ENCODE results near the gene CACNB4.

Gene CACNB4

GRCh38 chr2:151981886-151982285, 117.0 kb downstream of the CACNB4 start:
- no peak for TF ChIP-seq EZH2phosphoT487 (IDR thresholded peaks at IDR 0.05; ENCODE audit: borderline replicate concordance)
- no peak for TF ChIP-seq CTCF (conservative IDR thresholded peaks at IDR 0.05; ENCODE audit: low read length)
- no peak overlapping the region for H3K9ac ChIP-seq (ENCODE audit: low read depth, low read length, poor library complexity, severe bottlenecking)

GRCh38 chr2:151979694-151980093, 119.2 kb downstream of the CACNB4 start:
- H3F3A ChIP-seq (ENCODE audit: low read depth) = no peaks in the 10 kb centered on the region
- no peaks in the 10 kb centered on the region for H3K27me3 ChIP-seq (ENCODE audit: insufficient read depth, low read length, poor library complexity, severe bottlenecking)
- H3K9me2 ChIP-seq (replicated peaks; ENCODE audit: low read depth, low read length) = no peaks in the 10 kb centered on the region
- no peaks in the 10 kb centered on the region for H3K36me3 ChIP-seq (ENCODE audit: insufficient read depth, low read length)
- H3K9ac ChIP-seq (ENCODE audit: low read depth, low read length, poor library complexity, severe bottlenecking) = no peak overlapping the region
- no peaks in the 10 kb centered on the region for H4K20me1 ChIP-seq (ENCODE audit: insufficient read depth, low read length, poor library complexity, severe bottlenecking)
- H3K79me2 ChIP-seq (ENCODE audit: insufficient read depth, low read length) = no peaks in the 10 kb centered on the region
- TF ChIP-seq EZH2phosphoT487 (IDR thresholded peaks at IDR 0.05; ENCODE audit: borderline replicate concordance) (no peak), CTCF (conservative IDR thresholded peaks at IDR 0.05; ENCODE audit: low read length) (no peak)
- no peaks in the 10 kb centered on the region for H3K4me1 ChIP-seq (ENCODE audit: insufficient read depth, low read length, poor library complexity, severe bottlenecking)
- H2AFZ ChIP-seq (ENCODE audit: low read length) = no peak overlapping the region
- no peaks in the 10 kb centered on the region for H3K9me3 ChIP-seq (ENCODE audit: insufficient read depth, low read depth, low read length)
- no peak overlapping the region for H3K4me3 ChIP-seq (ENCODE audit: low read length, poor library complexity, severe bottlenecking)
- H3K4me2 ChIP-seq (ENCODE audit: low read depth, low read length, poor library complexity, severe bottlenecking) = no peak overlapping the region

More at GRCh38 chr2:151981886-151982285, 117.0 kb downstream of the CACNB4 start:
- H3K9me2 ChIP-seq (replicated peaks; ENCODE audit: low read depth, low read length) = no peaks in the 10 kb centered on the region
- no peaks in the 10 kb centered on the region for H3K4me1 ChIP-seq (ENCODE audit: insufficient read depth, low read length, poor library complexity, severe bottlenecking)
- H2AFZ ChIP-seq (ENCODE audit: low read length) = no peak overlapping the region
- no peak overlapping the region for H3K4me2 ChIP-seq (ENCODE audit: low read depth, low read length, poor library complexity, severe bottlenecking)
- H3K4me3 ChIP-seq (ENCODE audit: low read length, poor library complexity, severe bottlenecking) = no peak overlapping the region
- no peaks in the 10 kb centered on the region for H3K27me3 ChIP-seq (ENCODE audit: insufficient read depth, low read length, poor library complexity, severe bottlenecking)
- no peaks in the 10 kb centered on the region for H3F3A ChIP-seq (ENCODE audit: low read depth)
- H3K79me2 ChIP-seq (ENCODE audit: insufficient read depth, low read length) = no peaks in the 10 kb centered on the region
- H3K9me3 ChIP-seq (ENCODE audit: insufficient read depth, low read depth, low read length) = no peaks in the 10 kb centered on the region
- H3K36me3 ChIP-seq (ENCODE audit: insufficient read depth, low read length) = no peaks in the 10 kb centered on the region
- no peaks in the 10 kb centered on the region for H4K20me1 ChIP-seq (ENCODE audit: insufficient read depth, low read length, poor library complexity, severe bottlenecking)

GRCh38 chr2:151978709-151979108, 120.1 kb downstream of the CACNB4 start:
- H2AFZ ChIP-seq (ENCODE audit: low read length) = no peak overlapping the region
- no peaks in the 10 kb centered on the region for H4K20me1 ChIP-seq (ENCODE audit: insufficient read depth, low read length, poor library complexity, severe bottlenecking)
- no peaks in the 10 kb centered on the region for H3K9me2 ChIP-seq (replicated peaks; ENCODE audit: low read depth, low read length)
- TF ChIP-seq EZH2phosphoT487 (IDR thresholded peaks at IDR 0.05; ENCODE audit: borderline replicate concordance) = no peak
- no peak for TF ChIP-seq CTCF (conservative IDR thresholded peaks at IDR 0.05; ENCODE audit: low read length)
- H3K9me3 ChIP-seq (ENCODE audit: insufficient read depth, low read depth, low read length) = no peaks in the 10 kb centered on the region
- no peaks in the 10 kb centered on the region for H3K27me3 ChIP-seq (ENCODE audit: insufficient read depth, low read length, poor library complexity, severe bottlenecking)
- H3K4me1 ChIP-seq (ENCODE audit: insufficient read depth, low read length, poor library complexity, severe bottlenecking) = no peaks in the 10 kb centered on the region
- H3K79me2 ChIP-seq (ENCODE audit: insufficient read depth, low read length) = no peaks in the 10 kb centered on the region
- H3K9ac ChIP-seq (ENCODE audit: low read depth, low read length, poor library complexity, severe bottlenecking) = no peak overlapping the region
- no peaks in the 10 kb centered on the region for H3K36me3 ChIP-seq (ENCODE audit: insufficient read depth, low read length)
- H3K4me2 ChIP-seq (ENCODE audit: low read depth, low read length, poor library complexity, severe bottlenecking) = no peak overlapping the region
- no peak overlapping the region for H3K4me3 ChIP-seq (ENCODE audit: low read length, poor library complexity, severe bottlenecking)
- no peaks in the 10 kb centered on the region for H3F3A ChIP-seq (ENCODE audit: low read depth)

All from Loucy (cell line).